Central memory CD8-positive, alpha-beta T cell (primary cell): ENCODE data around the gene PAIP2.

ENCODE experiments used
- ATAC-seq: fragments of 150-1000 bp; cut with Tn5 transposase; replicated peaks from 2 replicates; pipeline ENCODE4 v1.10.0; 2022; ENCODE audit warnings: mild to moderate bottlenecking, moderate FRiP score, moderate number of reproducible peaks; ENCODE audit not compliant: poor library complexity, severe bottlenecking; ENCODE audit errors: extremely low read depth
- DNase-seq, 2 donors: peaks; one replicate each; pipeline ENCODE4 v3.0.0; 2021; ENCODE audit warnings: low spot score in 2 of 2
- H3K27ac Mint-ChIP-seq: one replicate; pipeline ENCODE4 v1.8.0; 2022; ENCODE audit warnings: low read depth, mild to moderate bottlenecking, moderate library complexity, mixed read lengths
- H3K27me3 Mint-ChIP-seq: one replicate; pipeline ENCODE4 v1.8.0; 2022; ENCODE audit warnings: mixed read lengths
- H3K36me3 Mint-ChIP-seq: one replicate; pipeline ENCODE4 v1.8.0; 2022; ENCODE audit warnings: mild to moderate bottlenecking, moderate library complexity, mixed read lengths; ENCODE audit not compliant: insufficient read depth
- H3K4me1 Mint-ChIP-seq: one replicate; pipeline ENCODE4 v1.8.0; 2022; ENCODE audit warnings: mixed read lengths
- H3K4me3 Mint-ChIP-seq: one replicate; pipeline ENCODE4 v1.8.0; 2022; ENCODE audit warnings: mild to moderate bottlenecking, moderate library complexity, mixed read lengths
- H3K9me3 Mint-ChIP-seq: one replicate; pipeline ENCODE4 v1.8.0; 2022; ENCODE audit warnings: mixed read lengths

PAIP2 gene

GRCh38 chr5:139415869-139416268 is 74.2 kb downstream of the PAIP2 start:
- Mint-ChIP-seq H3K27ac (no peak overlapping the region), H3K4me1 (no peaks in the 10 kb centered on the region), H3K4me3 (no peak overlapping the region), H3K27me3 (no peaks in the 10 kb centered on the region), H3K36me3 (peaks cover 5% of the 10 kb centered on the region), H3K9me3 (no peaks in the 10 kb centered on the region)
- no peak for DNase-seq
- no peak for ATAC-seq

- Mint-ChIP-seq H3K36me3 (peaks cover 5% of the 10 kb centered on the region), H3K27ac (no peak overlapping the region)
Observed at GRCh38 chr5:139416651-139417050, 75.0 kb downstream of the PAIP2 start.

GRCh38 chr5:139417214-139417613 is 75.6 kb downstream of the PAIP2 start:
- Mint-ChIP-seq H3K4me3 (no peak overlapping the region), H3K27ac (no peak overlapping the region), H3K27me3 (no peaks in the 10 kb centered on the region), H3K36me3 (peaks cover 5% of the 10 kb centered on the region), H3K4me1 (peaks cover 3% of the 10 kb centered on the region), H3K9me3 (no peaks in the 10 kb centered on the region)
- no peak for DNase-seq
- no peak for ATAC-seq

More at GRCh38 chr5:139416651-139417050, 75.0 kb downstream of the PAIP2 start:
- no peaks in the 10 kb centered on the region for H3K9me3 Mint-ChIP-seq
- ATAC-seq (no peak), DNase-seq (no peak)
- no peak overlapping the region for H3K4me3 Mint-ChIP-seq
- no peaks in the 10 kb centered on the region for H3K4me1 Mint-ChIP-seq
- H3K27me3 Mint-ChIP-seq = no peaks in the 10 kb centered on the region

GRCh38 chr5:139418793-139419192 is 77.1 kb downstream of the PAIP2 start:
- peaks cover 7% of the 10 kb centered on the region for H3K4me1 Mint-ChIP-seq
- no peaks in the 10 kb centered on the region for H3K9me3 Mint-ChIP-seq
- peaks cover 5% of the 10 kb centered on the region for H3K36me3 Mint-ChIP-seq
- ATAC-seq (no peak), DNase-seq (no peak)
- no peaks in the 10 kb centered on the region for H3K27me3 Mint-ChIP-seq
- no peak overlapping the region for H3K27ac Mint-ChIP-seq
- no peak overlapping the region for H3K4me3 Mint-ChIP-seq
